WTC11 (cell line): ENCODE data around the gene WDR7.

Experiments
- ATF3 ChIP-seq: sonication (generic); formaldehyde crosslinking; conservative IDR thresholded peaks from 2 replicates; pipeline ENCODE4 v1.8.1; 2022; ENCODE audit warnings: mild to moderate bottlenecking, missing genetic modification reagents
- CTCF ChIP-seq: fragments of 200-600 bp; IDR thresholded peaks from 2 replicates; pipeline ENCODE4 v1.8.0; 2022; ENCODE audit warnings: antibody characterized with exemption
- NFE2L1 ChIP-seq: sonication (generic); formaldehyde crosslinking; IDR thresholded peaks from 2 replicates; pipeline ENCODE4 v1.8.1; 2023; ENCODE audit warnings: missing genetic modification reagents
- USF2 ChIP-seq: sonication (generic); formaldehyde crosslinking; IDR thresholded peaks from 2 replicates; pipeline ENCODE4 v1.8.1; 2023; ENCODE audit warnings: mild to moderate bottlenecking, missing genetic modification reagents, moderate library complexity
- ZNF121 ChIP-seq: sonication (generic); formaldehyde crosslinking; IDR thresholded peaks from 2 replicates; pipeline ENCODE4 v1.8.0; 2023; ENCODE audit warnings: missing genetic modification reagents
- ZNF512 ChIP-seq: sonication (generic); formaldehyde crosslinking; IDR thresholded peaks from 2 replicates; pipeline ENCODE4 v1.8.1; 2022; ENCODE audit warnings: missing genetic modification reagents, borderline replicate concordance

GRCh38 chr18:56900195-56901094, 249.3 kb downstream of the WDR7 start:
- TF ChIP-seq CTCF (no peak), ZNF512 (no peak), NFE2L1 (no peak), ATF3 (no peak), USF2 (no peak), ZNF121 (CRISPR knock-in tag) (no peak)
